ENCODE measurements around the gene PTPRU.
"Not testable (repeated sequence)": the region's sequence is repeated elsewhere in the genome, so short reads cannot be mapped to it uniquely, and the experiment has no call there.

PTPRU gene

DNA sequence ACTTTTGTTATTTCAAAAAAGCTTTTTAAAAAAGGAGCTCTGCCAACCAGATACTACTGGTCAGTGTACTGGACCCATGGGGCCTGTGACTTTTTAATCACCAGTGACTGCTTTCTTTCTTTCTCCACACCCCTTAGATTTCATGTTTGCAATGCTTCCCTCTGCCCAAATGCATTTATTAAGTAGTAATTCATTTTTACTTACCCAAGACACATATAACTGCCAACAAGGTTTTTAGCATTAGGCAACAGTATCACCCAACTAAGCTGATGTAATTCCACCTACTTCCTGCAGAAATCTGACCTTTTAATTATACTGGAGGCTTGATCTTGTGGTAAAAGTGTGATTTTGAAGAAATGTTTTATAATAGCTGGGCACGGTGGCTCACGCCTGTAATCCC is 18.1 kb upstream of the PTPRU start:
- TF ChIP-seq, protein P1, sequence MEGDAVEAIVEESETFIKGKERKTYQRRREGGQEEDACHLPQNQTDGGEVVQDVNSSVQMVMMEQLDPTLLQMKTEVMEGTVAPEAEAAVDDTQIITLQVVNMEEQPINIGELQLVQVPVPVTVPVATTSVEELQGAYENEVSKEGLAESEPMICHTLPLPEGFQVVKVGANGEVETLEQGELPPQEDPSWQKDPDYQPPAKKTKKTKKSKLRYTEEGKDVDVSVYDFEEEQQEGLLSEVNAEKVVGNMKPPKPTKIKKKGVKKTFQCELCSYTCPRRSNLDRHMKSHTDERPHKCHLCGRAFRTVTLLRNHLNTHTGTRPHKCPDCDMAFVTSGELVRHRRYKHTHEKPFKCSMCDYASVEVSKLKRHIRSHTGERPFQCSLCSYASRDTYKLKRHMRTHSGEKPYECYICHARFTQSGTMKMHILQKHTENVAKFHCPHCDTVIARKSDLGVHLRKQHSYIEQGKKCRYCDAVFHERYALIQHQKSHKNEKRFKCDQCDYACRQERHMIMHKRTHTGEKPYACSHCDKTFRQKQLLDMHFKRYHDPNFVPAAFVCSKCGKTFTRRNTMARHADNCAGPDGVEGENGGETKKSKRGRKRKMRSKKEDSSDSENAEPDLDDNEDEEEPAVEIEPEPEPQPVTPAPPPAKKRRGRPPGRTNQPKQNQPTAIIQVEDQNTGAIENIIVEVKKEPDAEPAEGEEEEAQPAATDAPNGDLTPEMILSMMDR (conservative IDR thresholded peaks at IDR 0.05; ENCODE audit: control insufficient read depth, insufficient read depth, low read depth, low read length), result no peak
- H3K4me3 ChIP-seq (ENCODE audit: control insufficient read depth, low read depth, low read length), result no peak overlapping the region
- peak; percentile 28 for DNase-seq (ENCODE audit: low read depth)

DNA sequence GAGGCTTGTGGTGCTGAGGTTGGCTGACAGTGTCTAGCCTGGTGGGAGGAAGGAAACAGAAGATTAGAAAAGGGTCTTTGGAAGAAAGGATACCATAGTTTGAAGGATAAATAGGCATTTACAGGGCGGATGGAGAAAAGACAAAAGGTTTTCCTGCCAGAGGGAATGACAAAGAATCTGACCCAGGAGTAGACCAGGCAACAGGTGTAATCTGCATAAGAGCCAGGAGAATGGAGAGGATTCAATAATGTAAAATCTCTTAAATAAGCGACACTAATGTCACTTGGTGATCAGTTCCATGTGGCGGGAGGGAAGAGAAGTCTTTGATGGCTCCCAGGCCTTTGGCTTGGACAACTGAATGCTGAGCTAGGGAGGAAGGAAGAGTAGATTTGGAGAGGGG is 15.0 kb upstream of the PTPRU start:
- no peak overlapping the region for H3K4me3 ChIP-seq (ENCODE audit: control insufficient read depth, low read depth, low read length)
- no peak for DNase-seq (ENCODE audit: low read depth)
- TF ChIP-seq, protein P1 (conservative IDR thresholded peaks at IDR 0.05; ENCODE audit: control insufficient read depth, insufficient read depth, low read depth, low read length), result no peak

- DNase-seq (ENCODE audit: low read depth); H3K4me3 ChIP-seq (ENCODE audit: control insufficient read depth, low read depth, low read length): not testable (repeated sequence)
Observed at GRCh38 chr1:29222260-29222659, 14.1 kb upstream of the PTPRU start.

DNA sequence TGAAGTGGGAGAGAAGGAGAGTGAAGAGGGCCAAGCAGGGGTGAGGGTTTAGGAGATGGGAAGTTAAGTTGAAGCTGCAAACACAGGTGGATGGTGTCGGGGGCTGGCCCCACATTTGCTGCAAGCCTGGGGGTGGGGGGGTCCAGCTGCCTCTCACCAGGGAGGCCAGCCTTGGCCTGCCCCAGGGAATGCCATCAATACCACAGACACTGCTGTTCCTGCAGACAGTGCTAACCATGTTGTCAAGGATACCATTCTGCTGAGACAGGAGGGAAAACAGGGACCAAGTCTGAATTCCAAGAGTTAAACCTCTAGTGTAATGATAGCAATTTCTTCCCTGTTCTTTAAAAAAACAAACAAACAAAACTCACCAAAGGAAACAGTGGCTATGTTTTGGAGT is 13.6 kb upstream of the PTPRU start:
- TF ChIP-seq, protein P1 (conservative IDR thresholded peaks at IDR 0.05; ENCODE audit: control insufficient read depth, insufficient read depth, low read depth, low read length), result no peak
- no peak overlapping the region for H3K4me3 ChIP-seq (ENCODE audit: control insufficient read depth, low read depth, low read length)
- no peak for DNase-seq (ENCODE audit: low read depth)

- TF ChIP-seq, protein P1 (conservative IDR thresholded peaks at IDR 0.05; ENCODE audit: control insufficient read depth, insufficient read depth, low read depth, low read length), result no peak
- H3K4me3 ChIP-seq (ENCODE audit: control insufficient read depth, low read depth, low read length), result no peak overlapping the region
- no peak for DNase-seq (ENCODE audit: low read depth)
Observed at GRCh38 chr1:29223521-29223920, 12.8 kb upstream of the PTPRU start.

- no peak for DNase-seq (ENCODE audit: low read depth)
- TF ChIP-seq, protein P1 (conservative IDR thresholded peaks at IDR 0.05; ENCODE audit: control insufficient read depth, insufficient read depth, low read depth, low read length), result no peak
- no peak overlapping the region for H3K4me3 ChIP-seq (ENCODE audit: control insufficient read depth, low read depth, low read length)
Observed at GRCh38 chr1:29224356-29224837, 11.9 kb upstream of the PTPRU start.

DNA sequence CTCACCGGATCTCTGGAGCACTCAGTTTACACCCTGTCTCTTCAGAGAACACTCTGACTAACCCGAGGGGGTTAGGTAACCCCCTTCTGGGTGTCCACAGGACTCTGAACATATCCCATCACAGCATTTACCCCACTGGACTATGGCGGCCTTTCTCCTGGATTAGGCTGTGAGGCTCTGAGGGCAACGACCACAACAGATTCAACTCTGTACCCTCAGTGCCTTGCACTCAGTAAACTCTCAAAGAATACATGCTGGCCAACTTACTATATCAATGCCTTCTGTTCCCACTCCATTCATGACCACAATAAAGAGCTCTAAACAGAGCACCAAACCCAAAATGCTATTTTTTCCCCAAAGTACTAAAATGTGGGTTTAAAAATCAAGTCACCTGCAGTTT is 11.0 kb upstream of the PTPRU start:
- TF ChIP-seq, protein P1 (conservative IDR thresholded peaks at IDR 0.05; ENCODE audit: control insufficient read depth, insufficient read depth, low read depth, low read length), result no peak
- H3K4me3 ChIP-seq (ENCODE audit: control insufficient read depth, low read depth, low read length), result no peak overlapping the region
- no peak for DNase-seq (ENCODE audit: low read depth)

Measured in fibroblast of mammary gland (primary cell).